ENCODE measurements around the gene KCNQ1. TPM values are rescaled to one million over a fixed set of nuclear protein-coding genes. Genes with fewer than 3 reads are reported as not detected.

KCNQ1 gene
- total RNA-seq, 4 donors from 2014 or later, result 5.6 to 46.8 (median 24.6) TPM

DNA sequence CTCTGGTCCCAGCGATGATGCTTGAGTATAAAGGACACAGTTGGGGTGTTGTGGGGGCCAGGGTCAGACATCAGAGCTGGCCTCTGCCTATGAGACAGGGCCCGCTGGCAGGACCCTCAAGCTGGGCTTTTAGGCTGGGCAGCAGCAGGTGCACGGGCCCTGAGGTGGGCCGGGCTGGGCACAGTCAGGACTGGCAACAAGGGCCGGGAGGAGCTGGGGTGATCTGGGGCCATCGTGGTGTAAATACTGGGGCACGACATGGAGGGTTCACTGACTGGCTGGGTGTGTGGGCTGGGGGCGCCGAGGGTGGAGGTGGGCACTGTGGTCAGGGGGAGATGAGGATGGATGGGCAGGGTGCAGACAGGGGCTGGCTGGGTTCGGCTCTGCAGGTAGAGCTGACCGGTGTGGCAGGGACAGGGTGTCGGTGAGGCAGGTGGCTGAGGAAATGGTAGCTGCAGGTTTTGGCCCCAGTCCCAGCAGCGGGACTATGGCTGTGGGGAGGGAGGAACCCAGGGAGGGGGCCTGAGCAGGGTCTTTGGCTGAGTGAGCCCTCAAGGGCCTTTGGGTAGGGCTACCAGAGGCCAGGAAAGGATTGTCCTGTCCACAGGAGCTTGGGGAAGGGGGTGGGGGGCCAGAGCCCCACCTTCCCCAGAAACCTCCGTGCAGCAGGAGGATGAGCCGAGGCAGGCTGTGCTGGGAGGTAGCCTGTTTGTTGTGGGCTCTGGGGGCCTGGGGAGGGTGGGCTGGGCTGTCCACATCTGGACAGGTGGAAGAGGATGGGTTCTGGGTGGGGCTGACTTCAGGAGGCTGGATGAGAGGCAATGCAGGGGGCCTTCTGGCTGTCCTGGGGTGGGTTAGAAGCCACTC, 81.4 kb downstream of the KCNQ1 start:
- in situ Hi-C loops (cut with MboI; ENCODE audit: low pct_ligation_motif_present in 1 of 4, low pct_unique_long_range_greater_than_20kb in 1 of 4, low sequenced_read_pairs in 3 of 4), result loop anchor here in 2 of 4 donors (10.0 to 25.0 kb wide), 2 partner anchors 91 to 561 kb away; no protein-coding TSS in a partner anchor
- no peaks in the 10 kb centered on the region for H3K36me3 ChIP-seq

DNA sequence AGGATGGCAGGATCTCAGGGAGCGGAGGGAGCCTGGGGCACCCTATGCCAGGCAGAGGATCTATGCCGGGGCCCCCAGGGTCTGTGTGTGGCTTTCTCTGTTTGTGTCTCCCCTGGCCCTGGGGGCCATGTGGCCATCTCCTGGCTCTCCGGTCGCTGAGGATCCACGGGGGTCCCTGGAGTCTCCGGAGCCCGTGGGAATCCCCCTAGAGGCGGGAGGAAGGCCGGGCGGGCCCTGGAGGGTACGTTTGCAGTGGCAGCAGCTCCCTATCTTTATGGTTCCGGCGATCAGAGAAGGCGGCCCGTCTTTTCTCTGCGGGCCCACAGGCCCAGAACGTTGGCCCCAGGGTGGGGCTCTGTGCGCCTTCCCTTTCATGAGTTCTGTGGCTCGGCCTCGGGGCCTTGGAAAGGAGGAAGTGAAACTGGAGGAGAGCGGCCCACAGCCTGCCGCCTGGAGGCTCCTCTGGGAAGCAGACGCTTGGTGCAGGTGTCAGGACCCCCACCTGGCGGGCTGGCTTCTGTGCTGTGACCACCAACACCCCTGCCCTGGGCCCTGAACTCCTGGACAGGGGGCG, 82.1 kb downstream of the KCNQ1 start:
- intact Hi-C loops (cut with DNase I; ENCODE audit: low total_unique reads), result loop anchor here (5.0 to 10.0 kb wide), 2 partner anchors 100 to 332 kb away; no protein-coding TSS in a partner anchor
- Histone ChIP-seq H3K36me3 (no peaks in the 10 kb centered on the region), H3K27me3 (no peaks in the 10 kb centered on the region), H3K27ac (peak overlapping the region; percentile 74 to 80 (median 77)), H3K4me3 (peak overlapping the region in 2 of 4 donors; percentile 9 to 33), H3K4me1 (peaks cover 11 to 26% (median 23%) of the 10 kb centered on the region in 4 donors), H3K9me3 (no peaks in the 10 kb centered on the region)
- peak; percentile 87 for DNase-seq
- WGBS, 2 donors (ENCODE audit: low coverage in 1 of 2), result 34% methylated on average over 22 of the region's 25 CpGs; no CpG with 5 or more reads in 1 of the 2 donors
- in situ Hi-C loops (cut with MboI; ENCODE audit: low pct_ligation_motif_present in 1 of 4, low pct_unique_long_range_greater_than_20kb in 1 of 4, low sequenced_read_pairs in 3 of 4), result loop anchor here in 2 of 4 donors (10.0 to 25.0 kb wide), 2 partner anchors 92 to 560 kb away; no protein-coding TSS in a partner anchor
- no peak for TF ChIP-seq POLR2A (IDR thresholded peaks at IDR 0.05)
- no peak for TF ChIP-seq EP300 (IDR thresholded peaks at IDR 0.05; ENCODE audit: low read depth)
- TF ChIP-seq, protein P1, sequence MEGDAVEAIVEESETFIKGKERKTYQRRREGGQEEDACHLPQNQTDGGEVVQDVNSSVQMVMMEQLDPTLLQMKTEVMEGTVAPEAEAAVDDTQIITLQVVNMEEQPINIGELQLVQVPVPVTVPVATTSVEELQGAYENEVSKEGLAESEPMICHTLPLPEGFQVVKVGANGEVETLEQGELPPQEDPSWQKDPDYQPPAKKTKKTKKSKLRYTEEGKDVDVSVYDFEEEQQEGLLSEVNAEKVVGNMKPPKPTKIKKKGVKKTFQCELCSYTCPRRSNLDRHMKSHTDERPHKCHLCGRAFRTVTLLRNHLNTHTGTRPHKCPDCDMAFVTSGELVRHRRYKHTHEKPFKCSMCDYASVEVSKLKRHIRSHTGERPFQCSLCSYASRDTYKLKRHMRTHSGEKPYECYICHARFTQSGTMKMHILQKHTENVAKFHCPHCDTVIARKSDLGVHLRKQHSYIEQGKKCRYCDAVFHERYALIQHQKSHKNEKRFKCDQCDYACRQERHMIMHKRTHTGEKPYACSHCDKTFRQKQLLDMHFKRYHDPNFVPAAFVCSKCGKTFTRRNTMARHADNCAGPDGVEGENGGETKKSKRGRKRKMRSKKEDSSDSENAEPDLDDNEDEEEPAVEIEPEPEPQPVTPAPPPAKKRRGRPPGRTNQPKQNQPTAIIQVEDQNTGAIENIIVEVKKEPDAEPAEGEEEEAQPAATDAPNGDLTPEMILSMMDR (IDR thresholded peaks at IDR 0.05), result peak; percentile 20 to 72 (median 31)
- TF ChIP-seq POLR2AphosphoS5 (IDR thresholded peaks at IDR 0.05), result no peak

More for the DNA sequence above, 81.4 kb downstream of the KCNQ1 start:
- Histone ChIP-seq H3K27me3 (no peaks in the 10 kb centered on the region), H3K4me1 (peaks cover 11 to 26% (median 23%) of the 10 kb centered on the region in 4 donors), H3K9me3 (no peaks in the 10 kb centered on the region), H3K4me3 (peak overlapping the region in 2 of 4 donors; percentile 9 to 33), H3K27ac (peak overlapping the region; percentile 74 to 80 (median 77))
- intact Hi-C loops (cut with DNase I; ENCODE audit: low total_unique reads), result loop anchor here (5.0 to 10.0 kb wide), 2 partner anchors 99 to 331 kb away; no protein-coding TSS in a partner anchor
- WGBS, 2 donors (ENCODE audit: low coverage in 1 of 2), result 45 to 67% methylated on average over 1 to 15 of the region's 15 CpGs
- TF ChIP-seq, protein P1 (IDR thresholded peaks at IDR 0.05), result no peak
- TF ChIP-seq POLR2AphosphoS5 (IDR thresholded peaks at IDR 0.05), result no peak
- TF ChIP-seq POLR2A (IDR thresholded peaks at IDR 0.05), result no peak
- no peak for TF ChIP-seq EP300 (IDR thresholded peaks at IDR 0.05; ENCODE audit: low read depth)
- peak; percentile 46 for DNase-seq

- Histone ChIP-seq H3K9me3 (no peaks in the 10 kb centered on the region), H3K4me3 (no peak overlapping the region), H3K27ac (peak overlapping the region; percentile 74 to 80 (median 77)), H3K27me3 (no peaks in the 10 kb centered on the region), H3K36me3 (no peaks in the 10 kb centered on the region), H3K4me1 (peaks cover 11 to 29% (median 23%) of the 10 kb centered on the region in 4 donors)
- DNase-seq, result peak; percentile 35
- in situ Hi-C loops (cut with MboI; ENCODE audit: low pct_ligation_motif_present in 1 of 4, low pct_unique_long_range_greater_than_20kb in 1 of 4, low sequenced_read_pairs in 3 of 4), result loop anchor here in 2 of 4 donors (10.0 to 25.0 kb wide), 2 partner anchors 93 to 560 kb away; no protein-coding TSS in a partner anchor
- TF ChIP-seq POLR2AphosphoS5 (IDR thresholded peaks at IDR 0.05), result no peak
- TF ChIP-seq, protein P1 (IDR thresholded peaks at IDR 0.05), result no peak
- no peak for TF ChIP-seq EP300 (IDR thresholded peaks at IDR 0.05; ENCODE audit: low read depth)
- TF ChIP-seq POLR2A (IDR thresholded peaks at IDR 0.05), result no peak
- WGBS, 2 donors (ENCODE audit: low coverage in 1 of 2), result 80% methylated on average over 22 of the region's 22 CpGs; no CpG with 5 or more reads in 1 of the 2 donors
- intact Hi-C loops (cut with DNase I; ENCODE audit: low total_unique reads), result loop anchor here (5.0 to 10.0 kb wide), 2 partner anchors 100 to 333 kb away; no protein-coding TSS in a partner anchor
Measured at GRCh38 chr11:2527621-2528291, 82.9 kb downstream of the KCNQ1 start.
